Measurements from ENCODE around the gene DNAJC30.
"Not testable (repeated sequence)": the region's sequence is repeated elsewhere in the genome, so short reads cannot be mapped to it uniquely, and the experiment has no call there.

Gene DNAJC30

DNA sequence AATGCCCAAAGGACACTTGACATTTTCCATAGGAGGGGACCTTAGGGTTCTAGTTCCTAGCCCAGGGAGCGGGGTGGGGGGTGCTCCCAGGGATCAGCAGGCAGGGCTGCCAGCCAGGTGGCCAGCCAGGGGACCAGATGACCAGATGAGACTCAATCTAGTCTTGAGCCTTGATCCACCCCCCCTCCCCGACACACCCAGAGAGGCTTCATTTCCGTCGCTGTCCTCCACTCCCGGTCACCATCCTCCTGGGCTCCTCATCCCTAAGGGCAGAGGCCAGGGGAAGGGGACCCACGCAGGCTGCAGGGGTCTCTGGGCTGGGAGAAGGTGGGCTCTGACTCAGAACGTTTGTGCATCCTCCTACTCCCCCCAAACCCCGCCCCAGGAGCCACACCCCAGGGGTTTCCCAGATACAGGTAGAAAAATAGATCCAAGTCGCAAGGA lies 35.2 kb upstream of the DNAJC30 start:
- in situ Hi-C loops (cut with HindIII; ENCODE audit: low sequenced_read_pairs), result no loop called here
- no peak for DNase-seq (ENCODE audit: low read depth, low spot score)
- peak overlapping the region; percentile 89 for H3K4me3 ChIP-seq (ENCODE audit: low read depth, low read length)
- TF ChIP-seq, protein P1, sequence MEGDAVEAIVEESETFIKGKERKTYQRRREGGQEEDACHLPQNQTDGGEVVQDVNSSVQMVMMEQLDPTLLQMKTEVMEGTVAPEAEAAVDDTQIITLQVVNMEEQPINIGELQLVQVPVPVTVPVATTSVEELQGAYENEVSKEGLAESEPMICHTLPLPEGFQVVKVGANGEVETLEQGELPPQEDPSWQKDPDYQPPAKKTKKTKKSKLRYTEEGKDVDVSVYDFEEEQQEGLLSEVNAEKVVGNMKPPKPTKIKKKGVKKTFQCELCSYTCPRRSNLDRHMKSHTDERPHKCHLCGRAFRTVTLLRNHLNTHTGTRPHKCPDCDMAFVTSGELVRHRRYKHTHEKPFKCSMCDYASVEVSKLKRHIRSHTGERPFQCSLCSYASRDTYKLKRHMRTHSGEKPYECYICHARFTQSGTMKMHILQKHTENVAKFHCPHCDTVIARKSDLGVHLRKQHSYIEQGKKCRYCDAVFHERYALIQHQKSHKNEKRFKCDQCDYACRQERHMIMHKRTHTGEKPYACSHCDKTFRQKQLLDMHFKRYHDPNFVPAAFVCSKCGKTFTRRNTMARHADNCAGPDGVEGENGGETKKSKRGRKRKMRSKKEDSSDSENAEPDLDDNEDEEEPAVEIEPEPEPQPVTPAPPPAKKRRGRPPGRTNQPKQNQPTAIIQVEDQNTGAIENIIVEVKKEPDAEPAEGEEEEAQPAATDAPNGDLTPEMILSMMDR (IDR thresholded peaks at IDR 0.05; ENCODE audit: low read depth, low read length), result no peak

DNA sequence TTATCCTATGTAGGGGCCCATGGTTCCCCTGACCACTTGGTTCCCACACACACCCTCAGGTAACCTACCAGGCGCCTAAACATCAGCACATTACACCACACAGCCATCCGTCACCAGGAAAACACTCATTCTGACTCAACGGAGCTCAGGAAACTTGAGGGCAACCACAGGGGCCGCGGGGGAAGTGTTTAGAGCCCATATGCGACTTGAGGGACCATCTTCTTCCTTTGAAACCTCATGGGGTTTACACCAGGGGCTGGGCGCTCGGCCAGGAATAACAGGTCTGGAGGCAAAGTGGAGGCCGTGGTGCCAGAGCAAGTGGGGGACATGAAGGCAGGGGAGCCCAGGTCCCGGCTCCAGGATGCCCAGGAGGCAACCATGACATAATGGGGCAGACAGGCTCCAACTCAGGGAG lies 34.7 kb upstream of the DNAJC30 start:
- DNase-seq (ENCODE audit: low read depth, low spot score), result peak; percentile 96
- peak overlapping the region; percentile 89 for H3K4me3 ChIP-seq (ENCODE audit: low read depth, low read length)
- in situ Hi-C loops (cut with HindIII; ENCODE audit: low sequenced_read_pairs), result no loop called here
- TF ChIP-seq, protein P1 (IDR thresholded peaks at IDR 0.05; ENCODE audit: low read depth, low read length), result no peak

DNA sequence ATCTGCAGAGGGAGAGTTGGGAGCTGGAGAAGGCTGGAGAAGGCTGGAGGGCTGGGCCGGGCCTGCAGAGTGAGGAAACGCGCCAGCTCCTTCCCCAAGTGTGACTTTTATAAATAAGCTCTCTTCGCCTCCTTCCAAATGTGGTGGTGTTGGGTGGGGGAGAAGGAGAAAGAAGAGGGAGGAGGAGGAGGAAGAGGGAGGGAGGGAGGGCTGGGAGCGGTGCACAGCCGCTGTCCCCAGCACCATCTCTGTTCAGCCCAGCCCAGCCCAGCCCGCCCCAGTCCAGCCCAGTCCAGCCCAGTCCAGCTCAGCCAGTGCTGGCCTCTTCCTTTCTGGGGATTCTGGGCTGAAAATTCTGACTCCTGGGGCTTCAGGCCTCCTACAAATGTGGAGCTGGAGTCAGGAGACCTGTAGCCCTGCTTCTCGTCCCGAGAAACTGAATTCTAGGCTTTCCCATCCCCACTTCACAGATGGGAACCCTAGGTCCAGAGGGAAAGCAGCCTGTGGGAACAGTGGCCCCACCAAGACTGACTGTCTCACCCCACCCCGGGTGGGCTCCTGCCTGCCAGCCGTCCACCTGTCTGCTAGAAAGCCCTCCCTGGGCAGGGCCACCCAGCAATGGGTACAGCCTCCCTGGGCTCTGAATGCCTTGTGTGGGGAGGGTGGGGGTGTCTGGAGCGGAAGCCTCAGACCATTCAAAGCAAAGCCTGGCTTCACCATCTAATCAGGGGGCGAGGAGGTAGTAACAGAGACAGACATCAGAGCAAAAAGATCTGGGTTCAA lies 34.0 kb upstream of the DNAJC30 start:
- in situ Hi-C loops (cut with HindIII; ENCODE audit: low sequenced_read_pairs), result no loop called here

DNA sequence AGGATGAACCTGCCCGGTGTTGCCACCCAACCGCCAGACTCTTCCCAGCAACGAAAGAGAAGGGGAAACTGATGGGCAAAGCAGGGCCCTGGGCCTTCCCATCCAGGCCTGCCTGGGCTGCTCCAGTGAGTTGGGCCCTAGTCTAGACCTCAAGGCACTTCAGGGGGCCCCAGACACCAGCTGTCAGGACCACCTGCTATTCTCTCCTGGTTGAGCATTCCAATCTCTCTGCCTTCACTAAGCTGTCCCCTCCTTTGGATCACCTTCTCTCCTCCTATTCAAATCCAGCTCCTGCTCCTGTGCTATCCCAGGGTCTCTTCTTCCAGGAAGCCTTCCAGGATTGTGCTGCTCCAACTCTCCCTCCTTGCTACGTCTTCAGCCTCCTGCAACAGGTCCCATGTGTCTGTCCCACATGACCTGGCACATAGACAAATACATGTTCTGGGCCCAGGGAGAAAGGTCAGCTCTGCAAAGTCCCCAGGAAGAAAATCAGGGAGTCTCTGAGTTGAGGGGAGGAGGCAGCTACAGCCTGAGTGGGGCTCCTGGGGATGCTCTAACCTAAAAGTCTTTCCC lies 33.2 kb upstream of the DNAJC30 start:
- H3K4me3 ChIP-seq (ENCODE audit: low read depth, low read length), result peak overlapping the region; percentile 89
- in situ Hi-C loops (cut with HindIII; ENCODE audit: low sequenced_read_pairs), result no loop called here
- TF ChIP-seq, protein P1 (IDR thresholded peaks at IDR 0.05; ENCODE audit: low read depth, low read length), result no peak
- no peak for DNase-seq (ENCODE audit: low read depth, low spot score)

More for the DNA sequence above, 34.0 kb upstream of the DNAJC30 start:
- H3K4me3 ChIP-seq (ENCODE audit: low read depth, low read length), result peak overlapping the region; percentile 89
- TF ChIP-seq, protein P1 (IDR thresholded peaks at IDR 0.05; ENCODE audit: low read depth, low read length), result no peak
- DNase-seq (ENCODE audit: low read depth, low spot score), result peak; percentile 63

DNA sequence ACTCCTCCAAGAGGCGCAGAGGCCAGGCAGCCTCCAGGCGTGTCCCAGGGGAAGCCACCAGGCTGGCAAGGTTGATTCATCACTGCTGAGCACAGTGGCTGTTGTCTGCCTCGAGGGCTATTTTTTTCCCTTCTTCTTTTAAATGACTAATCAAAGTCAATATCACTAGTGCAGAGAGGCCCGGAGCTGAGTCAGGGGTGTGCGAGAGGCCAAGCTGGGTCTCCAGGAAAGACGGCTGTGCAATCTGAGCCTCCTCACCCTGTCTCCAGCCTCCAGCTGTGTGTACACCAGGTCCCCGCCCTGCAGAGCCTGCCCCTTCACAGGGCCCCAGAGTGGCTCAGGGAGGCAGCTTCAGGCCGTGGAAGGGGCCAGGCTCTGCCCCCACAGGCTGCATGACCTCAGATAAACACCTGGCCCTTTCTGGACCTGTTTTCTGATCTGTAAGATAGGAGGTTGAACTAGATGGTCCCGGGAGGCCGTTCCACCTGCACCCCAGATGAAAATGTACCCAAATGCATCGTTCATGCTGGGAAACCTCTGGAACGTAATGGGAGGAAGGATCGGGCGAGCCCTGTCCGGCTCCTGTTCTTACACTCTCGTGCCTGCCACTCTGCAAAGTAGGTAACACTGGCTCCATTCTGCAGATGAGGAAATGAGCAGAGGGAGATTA lies 32.5 kb upstream of the DNAJC30 start:
- H3K4me3 ChIP-seq (ENCODE audit: low read depth, low read length), result no peak overlapping the region
- TF ChIP-seq, protein P1 (IDR thresholded peaks at IDR 0.05; ENCODE audit: low read depth, low read length), result no peak
- in situ Hi-C loops (cut with HindIII; ENCODE audit: low sequenced_read_pairs), result no loop called here
- DNase-seq (ENCODE audit: low read depth, low spot score), result peak; percentile 95

DNA sequence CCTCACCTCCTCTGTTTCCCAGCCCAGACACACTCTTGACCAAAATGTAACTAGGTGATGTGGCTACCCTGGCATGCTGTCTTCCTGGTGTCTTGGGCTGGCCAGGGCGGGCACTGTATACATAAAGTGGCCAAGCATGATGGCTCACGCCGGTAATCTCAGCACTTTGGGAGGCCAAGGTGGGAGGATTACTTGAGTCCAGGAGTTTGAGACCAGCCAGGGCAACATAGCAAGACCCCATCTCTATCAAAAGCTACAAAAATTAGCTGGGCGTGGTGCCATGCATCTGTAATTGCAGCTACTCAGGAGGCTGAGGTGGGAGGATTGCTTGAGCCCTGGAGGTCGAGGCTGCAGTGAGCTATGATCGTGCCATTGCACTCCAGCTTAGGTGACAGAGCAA lies 30.1 kb upstream of the DNAJC30 start:
- H3K4me3 ChIP-seq (ENCODE audit: low read depth, low read length); DNase-seq (ENCODE audit: low read depth, low spot score); in situ Hi-C loops (cut with HindIII; ENCODE audit: low sequenced_read_pairs): not testable (repeated sequence)

DNA sequence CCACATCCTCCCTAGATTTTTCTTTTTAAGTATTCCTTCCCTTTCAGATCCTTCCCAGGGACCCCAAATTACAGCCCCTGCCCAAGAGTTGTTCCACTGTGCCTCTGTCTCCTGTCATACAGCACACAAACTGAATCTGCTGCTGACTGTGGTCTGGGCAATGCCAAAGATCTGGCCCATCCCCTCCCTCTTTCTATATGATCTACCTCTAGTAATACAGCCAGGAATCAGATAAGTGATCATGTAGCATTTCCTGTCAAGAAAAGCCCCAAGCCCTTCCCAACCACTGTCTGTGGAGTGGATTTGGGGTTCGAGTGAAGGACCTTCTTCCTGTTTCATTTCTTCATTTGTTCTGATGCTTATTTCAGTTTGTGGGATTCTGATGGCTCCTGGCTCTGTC lies 29.5 kb upstream of the DNAJC30 start:
- in situ Hi-C loops (cut with HindIII; ENCODE audit: low sequenced_read_pairs), result no loop called here
- H3K4me3 ChIP-seq (ENCODE audit: low read depth, low read length), result no peak overlapping the region

More for the DNA sequence above, 29.5 kb upstream of the DNAJC30 start:
- TF ChIP-seq, protein P1 (IDR thresholded peaks at IDR 0.05; ENCODE audit: low read depth, low read length), result no peak
- no peak for DNase-seq (ENCODE audit: low read depth, low spot score)
